GM13977 (cell line): ENCODE results near the gene REEP3.
A peak's percentile ranks its signal among the peaks of the same experiment; 100 is the strongest.

ENCODE experiments used
- DNase-seq: peaks from one replicate; pipeline ENCODE4 v3.0.0; 2012; ENCODE audit warnings: low spot score
- CTCF ChIP-seq: IDR thresholded peaks from 2 replicates; pipeline ENCODE4 v1.5.1; 2012; ENCODE audit warnings: mild to moderate bottlenecking, control low read depth; ENCODE audit not compliant: insufficient read depth; ENCODE audit errors: extremely low read depth, missing control alignments
- in situ Hi-C: fragments of 300-500 bp; cut with MboI; formaldehyde crosslinking; loops from one replicate; pipeline ENCODE4 v1.12.0; 2022; ENCODE audit warnings: low sequenced_read_pairs, low pct_unique_long_range_greater_than_20kb, mixed read lengths, inconsistent platforms; ENCODE audit not compliant: unreplicated experiment

The REEP3 gene

GRCh38 chr10:63553031-63553430 lies 31.8 kb downstream of the REEP3 start:
- in situ Hi-C loops: no loop called here
- TF ChIP-seq CTCF: no peak
- no peak for DNase-seq

GRCh38 chr10:63553473-63553872 lies 32.3 kb downstream of the REEP3 start:
- no peak for TF ChIP-seq CTCF
- in situ Hi-C loops: no loop called here
- DNase-seq: no peak

- no peak for TF ChIP-seq CTCF
- in situ Hi-C loops: no loop called here
- peak; percentile 53 for DNase-seq
Observed at GRCh38 chr10:63554657-63555056, 33.5 kb downstream of the REEP3 start.

GRCh38 chr10:63555330-63555729 lies 34.1 kb downstream of the REEP3 start:
- no peak for TF ChIP-seq CTCF
- DNase-seq: no peak
- in situ Hi-C loops: no loop called here

GRCh38 chr10:63558132-63558784 lies 37.1 kb downstream of the REEP3 start:
- TF ChIP-seq CTCF: no peak
- DNase-seq: no peak
- in situ Hi-C loops: no loop called here

- no peak for TF ChIP-seq CTCF
- in situ Hi-C loops: no loop called here
- DNase-seq: no peak
Observed at GRCh38 chr10:63561341-63561740, 40.1 kb downstream of the REEP3 start.
